GM23248 (cell line): ENCODE data around the gene RAI14.

Experiments
- EZH2 ChIP-seq: fragments of 200-600 bp; sonication (generic); IDR thresholded peaks from 2 replicates; pipeline ENCODE4 v1.6.1; 2018; ENCODE audit warnings: antibody characterized with exemption, mild to moderate bottlenecking; ENCODE audit not compliant: insufficient read depth, poor library complexity, severe bottlenecking
- EZH2phosphoT487 ChIP-seq: fragments of 200-600 bp; sonication (generic); IDR thresholded peaks from 2 replicates; pipeline ENCODE4 v1.6.1; 2018; ENCODE audit warnings: antibody characterized with exemption, moderate library complexity, mild to moderate bottlenecking, low read depth; ENCODE audit not compliant: insufficient read depth

DNA sequence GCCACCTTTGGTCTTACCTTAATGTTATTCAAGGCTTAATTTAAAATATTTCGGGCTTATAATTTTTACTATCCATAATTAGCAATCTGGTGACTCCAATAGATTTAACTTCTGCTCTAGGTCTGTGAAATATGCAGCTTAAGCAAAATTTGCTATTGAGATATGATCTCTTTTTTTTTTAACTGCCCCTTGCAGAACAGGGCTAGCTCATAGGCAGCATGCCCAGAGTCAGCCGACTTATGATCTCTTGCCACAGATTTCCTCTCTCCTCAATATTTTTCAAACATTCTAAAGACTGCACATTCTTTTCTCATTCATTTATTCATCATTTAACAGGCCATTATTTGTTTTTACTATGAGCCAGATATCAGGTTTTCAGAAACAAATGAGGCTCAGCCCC, 187.4 kb downstream of the RAI14 start:
- TF ChIP-seq EZH2 (no peak), EZH2phosphoT487 (no peak)
